Endothelial cell of umbilical vein (primary cell): ENCODE data around the gene CD63. TPM values are rescaled to one million over a fixed set of nuclear protein-coding genes. Genes with fewer than 3 reads are reported as not detected.

Source experiments
- BruUV-seq: library from RNA; stranded (reverse); fragments of 400-500 nt; replicated peaks from 2 replicates; lab custom pipeline; 2021; lab: Mats Ljungman, UMichigan
- CTCF ChIA-PET: fragments of 300-600, 350-600 bp; sonication (Branson Sonifier 250); formaldehyde crosslinking; loops from one replicate; lab custom pipeline; 2021; ENCODE audit warnings: antibody characterized with exemption, inconsistent platforms; lab: Charles Lee
- POLR2A ChIA-PET: fragments of 300-600, 350-600 bp; sonication (Branson Sonifier 250); formaldehyde crosslinking; loops from one replicate; lab custom pipeline; 2021; ENCODE audit warnings: antibody characterized with exemption, inconsistent platforms; lab: Charles Lee
- DNase-seq: peaks from one replicate; pipeline ENCODE4 v3.0.0-alpha.2; 2011; ENCODE audit warnings: low read depth, low spot score
- FAIRE-seq: peaks from 2 replicates; lab custom pipeline; 2011; peaks lifted over from hg19 to GRCh38; lab: Jason Lieb, UNC
- H2AFZ ChIP-seq: 2 replicates; pipeline ENCODE4 v1.6.0; 2012; ENCODE audit warnings: low read depth, low read length, control low read depth, inconsistent platforms
- H3K27ac ChIP-seq: 2 replicates; pipeline ENCODE4 v1.5.1; 2011; ENCODE audit warnings: low read depth, mild to moderate bottlenecking, control low read depth, low read length, moderate library complexity; ENCODE audit not compliant: insufficient read depth
- H3K27me3 ChIP-seq, 2 experiments: 2 replicates each; pipeline versions ENCODE4 v1.6.0 to v1.6.1; 2011; ENCODE audit warnings: low read length in 2 of 2, mixed read lengths in 1 of 2; ENCODE audit not compliant: control insufficient read depth in 2 of 2, insufficient read depth in 2 of 2
- H3K36me3 ChIP-seq, 2 experiments: 2 replicates in 1 of 2; 3 replicates in 1 of 2; pipeline ENCODE4 v1.5.1; 2011; ENCODE audit warnings: low read length in 2 of 2, mild to moderate bottlenecking in 1 of 2, moderate library complexity in 1 of 2; ENCODE audit not compliant: control insufficient read depth in 2 of 2, insufficient read depth in 2 of 2; ENCODE audit errors: extremely low read depth in 1 of 2
- H3K4me1 ChIP-seq: 3 replicates; pipeline ENCODE4 v1.5.1; 2011; ENCODE audit warnings: mild to moderate bottlenecking, low read length; ENCODE audit not compliant: control insufficient read depth, insufficient read depth; ENCODE audit errors: extremely low read depth
- H3K4me2 ChIP-seq: 2 replicates; pipeline ENCODE4 v1.6.1; 2011; ENCODE audit warnings: low read length, control low read depth, mixed read lengths; ENCODE audit not compliant: insufficient read depth
- H3K4me3 ChIP-seq, 3 experiments: fragments of 200-600 bp in 1 of 3; sonication (generic), shearing (Covaris generic) in 1 of 3; replicated peaks in 1 of 3; 2 replicates each; pipeline ENCODE4 v1.5.1; 2011 to 2016; ENCODE audit warnings: control low read depth in 3 of 3, low read length in 3 of 3, mild to moderate bottlenecking in 2 of 3, inconsistent platforms in 1 of 3, low read depth in 1 of 3, moderate library complexity in 1 of 3; ENCODE audit not compliant: insufficient read depth in 1 of 3
- H3K79me2 ChIP-seq: 2 replicates; pipeline ENCODE4 v1.6.0; 2012; ENCODE audit warnings: low read length, inconsistent platforms; ENCODE audit not compliant: control insufficient read depth, insufficient read depth
- H3K9ac ChIP-seq: replicated peaks from 2 replicates; pipeline ENCODE3; 2011; ENCODE audit warnings: low read length, control low read depth; ENCODE audit not compliant: insufficient read depth; ENCODE audit errors: extremely low read depth
- H3K9me1 ChIP-seq: replicated peaks from 3 replicates; pipeline ENCODE4 v1.6.0; 2011; ENCODE audit warnings: mild to moderate bottlenecking, low read length; ENCODE audit not compliant: control insufficient read depth, insufficient read depth; ENCODE audit errors: extremely low read depth
- H3K9me3 ChIP-seq: replicated peaks from 2 replicates; pipeline ENCODE4 v1.5.1; 2012; ENCODE audit warnings: low read length, inconsistent platforms; ENCODE audit not compliant: control insufficient read depth, insufficient read depth
- H4K20me1 ChIP-seq: replicated peaks from 2 replicates; pipeline ENCODE3; 2011; ENCODE audit warnings: mild to moderate bottlenecking, low read length; ENCODE audit not compliant: control insufficient read depth, insufficient read depth; ENCODE audit errors: extremely low read depth
- EZH2 ChIP-seq: IDR thresholded peaks from 2 replicates; pipeline ENCODE4 v1.6.1; 2012; ENCODE audit warnings: borderline replicate concordance, low read depth, mild to moderate bottlenecking, moderate library complexity, low read length, inconsistent platforms; ENCODE audit not compliant: severe bottlenecking
- FOS ChIP-seq: IDR thresholded peaks from 2 replicates; pipeline ENCODE4 v1.6.1; 2011; ENCODE audit warnings: mild to moderate bottlenecking, low read length, moderate library complexity, borderline replicate concordance; ENCODE audit not compliant: insufficient read depth
- GATA2 ChIP-seq: IDR thresholded peaks from 2 replicates; pipeline ENCODE4 v1.7.0; 2011; ENCODE audit warnings: low read depth, mild to moderate bottlenecking, moderate library complexity, mixed read lengths, low read length; ENCODE audit not compliant: insufficient read length, insufficient read depth
- JUN ChIP-seq: IDR thresholded peaks from 2 replicates; pipeline ENCODE4 v1.6.1; 2011; ENCODE audit warnings: borderline replicate concordance, low read depth; ENCODE audit not compliant: insufficient read length, insufficient read depth
- MYC ChIP-seq: IDR thresholded peaks from one replicate; pipeline ENCODE4 v1.6.1; 2011; ENCODE audit warnings: mild to moderate bottlenecking, low read depth, low read length
- POLR2A ChIP-seq: IDR thresholded peaks from 2 replicates; pipeline ENCODE4 v1.6.1; 2012; ENCODE audit warnings: low read depth, mild to moderate bottlenecking, control low read depth, low read length
- POLR2AphosphoS5 ChIP-seq: IDR thresholded peaks from 2 replicates; pipeline ENCODE4 v1.6.1; 2012; ENCODE audit warnings: low read depth, mild to moderate bottlenecking, control low read depth, low read length, moderate library complexity; ENCODE audit not compliant: insufficient read depth
- dilution Hi-C: fragments of 300-500 bp; cut with MboI; formaldehyde crosslinking; loops from one replicate; pipeline ENCODE4 v1.15.0; 2019; ENCODE audit warnings: low sequenced_read_pairs; ENCODE audit not compliant: extremely low pct_ligation_motif_present
- intact Hi-C: fragments of 100-400 bp; cut with micrococcal nuclease; formaldehyde crosslinking; loops from one replicate; pipeline ENCODE4 v1.10.0; 2022
- polyA plus RNA-seq, 4 experiments: library from polyadenylated mRNA; depleted of rRNA in 3 of 4; stranded (reverse) in 3 of 4; unstranded in 1 of 4; fragments of >200 nt; gene quantifications; 2 replicates each; pipeline versions ENCODE4 v1.2.1 to v1.2.3, GENCODE V29; 2011 to 2012; ENCODE audit warnings: missing spikeins in 1 of 4
- total RNA-seq: library from RNA; stranded (reverse); gene quantifications from 2 replicates; pipeline ENCODE4 v1.2.3, GENCODE V29; 2021
- TF ChIP-seq, protein P1 (sequence below): IDR thresholded peaks from 2 replicates; pipeline ENCODE4 v1.6.1; 2011; ENCODE audit not compliant: insufficient read depth, insufficient read length
- TF ChIP-seq, protein P2 (sequence below), 2 donors: IDR thresholded peaks; 1 replicate in 1 of 2; 2 replicates in 1 of 2; pipeline ENCODE4 v1.5.1; 2011; ENCODE audit warnings: low read length in 2 of 2, mild to moderate bottlenecking in 2 of 2, moderate library complexity in 2 of 2, control low read depth in 1 of 2, inconsistent platforms in 1 of 2, low read depth in 1 of 2; ENCODE audit not compliant: insufficient read depth in 1 of 2; ENCODE audit errors: extremely low read depth in 1 of 2

The CD63 gene
- total and polyA plus RNA-seq, 2 donors (not counting 3 experiments of a cell fraction or from before 2014, with no cell fraction given): 1,054 to 1,429 TPM

DNA sequence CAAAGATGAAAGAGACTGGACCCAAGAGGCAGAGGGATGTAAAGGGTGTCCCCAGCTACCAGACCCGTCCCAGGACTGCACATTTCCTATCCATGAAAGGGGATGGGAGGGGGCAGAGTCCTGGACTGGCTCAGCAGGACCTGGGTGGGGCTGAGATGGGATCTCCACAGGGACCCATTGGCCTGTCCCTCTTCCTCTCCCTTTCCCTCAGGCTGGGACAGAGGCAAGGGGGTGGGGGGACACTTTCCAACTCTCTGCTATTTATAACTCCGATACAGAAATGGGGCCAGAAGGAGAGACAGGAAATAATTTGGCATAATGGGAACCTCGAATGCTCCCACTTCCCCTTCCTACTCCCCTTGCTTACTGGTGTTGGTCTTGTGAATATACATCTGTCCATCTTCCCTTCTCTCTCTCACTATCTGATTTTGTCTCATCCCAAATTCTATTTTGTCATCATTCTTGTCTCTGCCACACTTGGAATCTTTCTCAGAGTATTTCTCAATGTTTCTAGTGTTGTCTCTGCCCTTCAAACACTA is 20.0 kb downstream of the CD63 start:
- POLR2A ChIA-PET: no interaction called here
- no peaks in the 10 kb centered on the region for H3K9me1 ChIP-seq
- no peaks in the 10 kb centered on the region for H3K4me1 ChIP-seq
- no peak overlapping the region for H2AFZ ChIP-seq
- H3K36me3 ChIP-seq: no peaks in the 10 kb centered on the region
- H3K9me3 ChIP-seq: no peaks in the 10 kb centered on the region
- intact Hi-C loops: no loop called here
- no TSS peak for BruUV-seq
- peaks cover 47 to 54% of the 10 kb centered on the region in 2 experiments for H3K27me3 ChIP-seq
- no peak overlapping the region for H3K4me2 ChIP-seq
- DNase-seq (no peak), FAIRE-seq (no peak)
- no peak overlapping the region for H3K9ac ChIP-seq
- no peaks in the 10 kb centered on the region for H4K20me1 ChIP-seq
- H3K4me3 ChIP-seq: no peak overlapping the region
- no peaks in the 10 kb centered on the region for H3K79me2 ChIP-seq
- dilution Hi-C loops: no loop called here
- CTCF ChIA-PET: no interaction called here
- TF ChIP-seq GATA2: no peak
- no peak for TF ChIP-seq EZH2
- TF ChIP-seq MYC: no peak
- no peak for TF ChIP-seq JUN
- TF ChIP-seq, protein P1, sequence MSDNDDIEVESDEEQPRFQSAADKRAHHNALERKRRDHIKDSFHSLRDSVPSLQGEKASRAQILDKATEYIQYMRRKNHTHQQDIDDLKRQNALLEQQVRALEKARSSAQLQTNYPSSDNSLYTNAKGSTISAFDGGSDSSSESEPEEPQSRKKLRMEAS: no peak
- TF ChIP-seq FOS: no peak
- TF ChIP-seq POLR2AphosphoS5: no peak
- TF ChIP-seq, protein P2, sequence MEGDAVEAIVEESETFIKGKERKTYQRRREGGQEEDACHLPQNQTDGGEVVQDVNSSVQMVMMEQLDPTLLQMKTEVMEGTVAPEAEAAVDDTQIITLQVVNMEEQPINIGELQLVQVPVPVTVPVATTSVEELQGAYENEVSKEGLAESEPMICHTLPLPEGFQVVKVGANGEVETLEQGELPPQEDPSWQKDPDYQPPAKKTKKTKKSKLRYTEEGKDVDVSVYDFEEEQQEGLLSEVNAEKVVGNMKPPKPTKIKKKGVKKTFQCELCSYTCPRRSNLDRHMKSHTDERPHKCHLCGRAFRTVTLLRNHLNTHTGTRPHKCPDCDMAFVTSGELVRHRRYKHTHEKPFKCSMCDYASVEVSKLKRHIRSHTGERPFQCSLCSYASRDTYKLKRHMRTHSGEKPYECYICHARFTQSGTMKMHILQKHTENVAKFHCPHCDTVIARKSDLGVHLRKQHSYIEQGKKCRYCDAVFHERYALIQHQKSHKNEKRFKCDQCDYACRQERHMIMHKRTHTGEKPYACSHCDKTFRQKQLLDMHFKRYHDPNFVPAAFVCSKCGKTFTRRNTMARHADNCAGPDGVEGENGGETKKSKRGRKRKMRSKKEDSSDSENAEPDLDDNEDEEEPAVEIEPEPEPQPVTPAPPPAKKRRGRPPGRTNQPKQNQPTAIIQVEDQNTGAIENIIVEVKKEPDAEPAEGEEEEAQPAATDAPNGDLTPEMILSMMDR (IDR thresholded peaks at IDR 0.05; ENCODE audit: extremely low read depth in 1 of 2, insufficient read depth in 1 of 2, low read depth in 1 of 2, low read length in 2 of 2): no peak
- TF ChIP-seq POLR2A: no peak
- H3K27ac ChIP-seq: no peak overlapping the region
